Neural progenitor cell (in vitro differentiated cells): Measurements from ENCODE around the gene LCE1E. TPM values are rescaled to one million over a fixed set of nuclear protein-coding genes. Genes with fewer than 3 reads are reported as not detected.

Source experiments
- DNase-seq: peaks from one replicate; pipeline ENCODE4 v3.0.0-alpha.2; 2016; ENCODE audit warnings: low spot score
- H2AFZ ChIP-seq: fragments of 200-600 bp; sonication (generic); replicated peaks from 2 replicates; pipeline ENCODE4 v1.6.1; 2016; ENCODE audit warnings: antibody characterized with exemption
- H3F3A ChIP-seq: fragments of 200-600 bp; sonication (generic); 2 replicates; pipeline ENCODE4 v1.6.1; 2016; ENCODE audit warnings: antibody characterized with exemption, low read depth
- H3K27ac ChIP-seq: fragments of 200-600 bp; sonication (generic); 2 replicates; pipeline ENCODE4 v1.5.1; 2016; ENCODE audit warnings: mild to moderate bottlenecking
- H3K27me3 ChIP-seq: fragments of 200-600 bp; sonication (generic); 2 replicates; pipeline ENCODE4 v1.6.1; 2016; ENCODE audit warnings: mild to moderate bottlenecking, moderate library complexity
- H3K36me3 ChIP-seq: fragments of 200-600 bp; sonication (generic); 2 replicates; pipeline ENCODE4 v1.5.1; 2016
- H3K4me1 ChIP-seq: fragments of 200-600 bp; sonication (generic); 2 replicates; pipeline ENCODE4 v1.6.1; 2016; ENCODE audit warnings: mixed run types
- H3K4me2 ChIP-seq: fragments of 200-600 bp; sonication (generic); 2 replicates; pipeline ENCODE4 v1.6.1; 2016
- H3K4me3 ChIP-seq: fragments of 200-600 bp; sonication (generic); 2 replicates; pipeline ENCODE4 v1.5.1; 2016
- H3K79me2 ChIP-seq: fragments of 200-600 bp; sonication (generic); 2 replicates; pipeline ENCODE4 v1.6.1; 2016; ENCODE audit warnings: low read depth
- H3K9ac ChIP-seq: fragments of 200-600 bp; sonication (generic); 2 replicates; pipeline ENCODE4 v1.6.1; 2016
- H3K9me3 ChIP-seq: fragments of 200-600 bp; sonication (generic); 2 replicates; pipeline ENCODE4 v1.5.1; 2016; ENCODE audit warnings: low read depth
- H4K20me1 ChIP-seq: fragments of 200-600 bp; sonication (generic); 2 replicates; pipeline ENCODE4 v1.6.1; 2016; ENCODE audit warnings: low read depth
- H3K27ac Mint-ChIP-seq: 3 replicates; pipeline ENCODE4 v1.8.0; 2021; ENCODE audit warnings: mixed read lengths
- H3K27me3 Mint-ChIP-seq: 2 replicates; pipeline ENCODE4 v1.8.0; 2022; ENCODE audit warnings: low read depth, mild to moderate bottlenecking, inconsistent platforms, moderate library complexity, mixed read lengths; ENCODE audit not compliant: insufficient read depth
- H3K36me3 Mint-ChIP-seq: 3 replicates; pipeline ENCODE4 v1.8.0; 2021; ENCODE audit warnings: mixed read lengths
- H3K4me1 Mint-ChIP-seq: 3 replicates; pipeline ENCODE4 v1.8.0; 2021; ENCODE audit warnings: mixed read lengths
- H3K4me3 Mint-ChIP-seq: 3 replicates; pipeline ENCODE4 v1.8.0; 2021; ENCODE audit warnings: mild to moderate bottlenecking, moderate library complexity, mixed read lengths
- H3K9me3 Mint-ChIP-seq: 3 replicates; pipeline ENCODE4 v1.8.0; 2020; ENCODE audit warnings: mixed read lengths
- CTCF ChIP-seq: fragments of 200-600 bp; sonication (generic); IDR thresholded peaks from 2 replicates; pipeline ENCODE4 v1.5.1; 2017; ENCODE audit warnings: antibody characterized with exemption, mild to moderate bottlenecking
- EZH2 ChIP-seq: fragments of 200-600 bp; sonication (generic); IDR thresholded peaks from 2 replicates; pipeline ENCODE4 v1.6.1; 2017; ENCODE audit warnings: antibody characterized with exemption, mild to moderate bottlenecking, moderate library complexity
- EZH2phosphoT487 ChIP-seq: fragments of 200-600 bp; sonication (generic); IDR thresholded peaks from 2 replicates; pipeline ENCODE4 v1.6.1; 2017; ENCODE audit warnings: antibody characterized with exemption
- total RNA-seq: library from RNA; depleted of rRNA; stranded (reverse); fragments of >200 nt; gene quantifications from 2 replicates; pipeline ENCODE4 v1.2.3, GENCODE V29; 2015; ENCODE audit warnings: low replicate concordance

LCE1E gene
- total RNA-seq, 1 donor from 2014 or later, result not detected

DNA sequence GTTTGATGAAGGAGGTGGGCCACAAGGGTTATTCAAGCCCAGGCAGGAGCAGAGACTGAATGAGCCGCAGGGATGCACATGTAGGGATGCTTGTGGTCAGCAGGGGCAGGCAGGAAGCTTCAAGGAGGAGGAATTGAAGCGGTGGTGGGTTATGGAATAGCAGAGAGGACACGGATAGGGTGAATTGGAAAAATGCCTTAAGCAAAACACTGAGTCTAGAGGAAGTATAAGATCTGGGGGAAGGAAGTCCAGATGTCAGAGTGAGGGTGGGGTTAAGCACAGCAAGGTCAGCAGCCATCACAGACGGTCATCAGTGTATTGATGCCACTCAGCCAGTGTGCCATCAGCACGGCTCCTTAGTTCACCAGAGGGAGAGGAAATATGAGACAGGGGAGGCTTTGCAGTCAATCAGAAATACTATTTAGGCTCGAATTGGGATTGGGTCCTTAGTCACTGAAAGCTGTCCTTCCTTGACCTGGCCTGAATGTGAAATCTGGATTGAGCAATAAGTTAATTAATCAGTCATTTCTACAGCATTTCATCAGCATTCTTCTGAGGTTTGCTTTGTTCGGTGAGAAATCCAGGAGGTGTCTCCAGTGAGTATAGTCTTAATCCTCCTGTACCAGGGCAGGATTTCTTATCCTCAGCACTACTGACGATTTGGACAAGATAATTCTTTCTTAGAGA, 17.1 kb upstream of the LCE1E start:
- no peak for TF ChIP-seq EZH2phosphoT487
- TF ChIP-seq EZH2, result no peak
- no peak for TF ChIP-seq CTCF
- H3K27me3 ChIP-seq, result no peaks in the 10 kb centered on the region
- H3K27ac ChIP-seq, result no peak overlapping the region
- no peak overlapping the region for H3K27ac Mint-ChIP-seq
- no peak overlapping the region for H3K4me2 ChIP-seq
- H3K36me3 ChIP-seq, result no peaks in the 10 kb centered on the region
- no peaks in the 10 kb centered on the region for H3K4me1 Mint-ChIP-seq
- no peaks in the 10 kb centered on the region for H3K36me3 Mint-ChIP-seq
- H3K79me2 ChIP-seq, result no peaks in the 10 kb centered on the region
- H3K4me1 ChIP-seq, result no peaks in the 10 kb centered on the region
- no peak overlapping the region for H3K4me3 ChIP-seq
- no peaks in the 10 kb centered on the region for H4K20me1 ChIP-seq
- no peak for DNase-seq
- no peak overlapping the region for H3K4me3 Mint-ChIP-seq
- no peaks in the 10 kb centered on the region for H3F3A ChIP-seq
- H3K9me3 Mint-ChIP-seq, result peaks cover 21% of the 10 kb centered on the region
- peaks cover 32% of the 10 kb centered on the region for H3K9me3 ChIP-seq
- peaks cover 5% of the 10 kb centered on the region for H3K27me3 Mint-ChIP-seq
- H3K9ac ChIP-seq, result no peak overlapping the region
- no peak overlapping the region for H2AFZ ChIP-seq

DNA sequence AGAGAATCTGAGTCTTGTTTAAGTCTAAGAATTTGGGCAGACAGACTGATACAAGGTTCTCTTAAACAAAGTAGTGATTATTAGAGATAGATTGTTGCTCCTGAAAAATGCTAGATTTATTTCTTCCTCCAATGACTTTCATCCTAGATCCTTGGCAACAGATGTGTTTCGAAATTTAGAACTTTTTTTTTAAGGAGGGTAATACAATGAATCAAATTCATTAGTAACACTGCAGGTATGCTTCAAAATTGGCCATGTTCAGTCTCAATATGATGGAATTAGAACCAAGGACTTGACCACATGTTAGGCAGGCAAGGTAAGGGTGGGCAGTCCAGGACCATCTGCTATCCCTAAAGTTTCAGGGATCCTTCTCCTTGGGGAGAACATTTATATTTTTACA, 15.6 kb upstream of the LCE1E start:
- Histone ChIP-seq H3K4me1 (no peaks in the 10 kb centered on the region), H4K20me1 (no peaks in the 10 kb centered on the region), H3K27ac (no peak overlapping the region), H2AFZ (no peak overlapping the region), H3K36me3 (no peaks in the 10 kb centered on the region), H3K9me3 (peaks cover 41% of the 10 kb centered on the region), H3F3A (no peaks in the 10 kb centered on the region), H3K79me2 (no peaks in the 10 kb centered on the region), H3K9ac (no peak overlapping the region), H3K4me3 (no peak overlapping the region), H3K27me3 (no peaks in the 10 kb centered on the region), H3K4me2 (no peak overlapping the region)
- Mint-ChIP-seq H3K36me3 (no peaks in the 10 kb centered on the region), H3K4me1 (no peaks in the 10 kb centered on the region), H3K27me3 (peaks cover 5% of the 10 kb centered on the region), H3K4me3 (no peak overlapping the region), H3K27ac (no peak overlapping the region), H3K9me3 (peaks cover 19% of the 10 kb centered on the region)
- DNase-seq, result no peak
- no peak for TF ChIP-seq EZH2phosphoT487
- TF ChIP-seq EZH2, result no peak
- no peak for TF ChIP-seq CTCF

DNA sequence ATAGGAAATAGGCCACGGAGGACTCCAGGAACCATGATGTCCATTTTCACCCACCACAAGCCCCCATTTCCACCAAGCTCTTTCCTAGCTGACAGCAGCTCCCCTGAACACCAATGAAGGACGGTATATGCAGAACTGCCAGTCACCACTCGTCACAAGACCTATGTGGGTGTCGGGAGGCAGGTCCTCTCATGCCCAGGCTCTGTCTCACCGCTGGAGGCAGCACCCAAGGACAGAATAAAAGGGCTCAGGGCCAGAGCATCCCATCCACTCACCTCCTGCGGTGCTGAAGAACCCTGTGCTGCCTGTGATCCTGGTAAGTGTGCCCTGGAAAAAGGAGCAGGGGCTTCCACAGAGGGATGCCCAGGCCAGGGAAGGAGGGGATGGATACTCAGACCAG, 11.2 kb upstream of the LCE1E start, which contains the start of gene LCE1F:
Gene LCE1F (plus strand): TSS at position 266 of the 400 bp plus-strand sequence. CDS start 1,232 bp downstream, outside the sequence.
- no peaks in the 10 kb centered on the region for H3K4me1 ChIP-seq
- no peak within 1 kb of the TSS for H3K4me2 ChIP-seq
- Mint-ChIP-seq H3K4me1 (no peaks in the 10 kb centered on the region), H3K27ac (no peak within 1 kb of the TSS), H3K27me3 (peaks cover 8% of the 10 kb centered on the region), H3K36me3 (no peaks in the 10 kb centered on the region), H3K4me3 (no peak within 1 kb of the TSS), H3K9me3 (peaks cover 38% of the 10 kb centered on the region)
- no peak within 1 kb of the TSS for H2AFZ ChIP-seq
- H3K27ac ChIP-seq, result no peak within 1 kb of the TSS
- H3K9me3 ChIP-seq, result peaks cover 28% of the 10 kb centered on the region
- no peaks in the 10 kb centered on the region for H3K79me2 ChIP-seq
- no peaks in the 10 kb centered on the region for H4K20me1 ChIP-seq
- no peak within 1 kb of the TSS for H3K9ac ChIP-seq
- H3K27me3 ChIP-seq, result no peaks in the 10 kb centered on the region
- no peaks in the 10 kb centered on the region for H3K36me3 ChIP-seq
- no peak within 1 kb of the TSS for H3K4me3 ChIP-seq
- no peak for DNase-seq
- no peak for TF ChIP-seq EZH2phosphoT487
- no peak for TF ChIP-seq EZH2
- no peak for TF ChIP-seq CTCF
- no peaks in the 10 kb centered on the region for H3F3A ChIP-seq
